ENCODE measurements around the gene WNT5A. TPM values are rescaled to one million over a fixed set of nuclear protein-coding genes. Genes with fewer than 3 reads are reported as not detected.

WNT5A gene
- total and polyA plus RNA-seq, 2 donors (not counting 3 experiments of a cell fraction or from before 2014, with no cell fraction given): 0.08 to 0.33 TPM

DNA sequence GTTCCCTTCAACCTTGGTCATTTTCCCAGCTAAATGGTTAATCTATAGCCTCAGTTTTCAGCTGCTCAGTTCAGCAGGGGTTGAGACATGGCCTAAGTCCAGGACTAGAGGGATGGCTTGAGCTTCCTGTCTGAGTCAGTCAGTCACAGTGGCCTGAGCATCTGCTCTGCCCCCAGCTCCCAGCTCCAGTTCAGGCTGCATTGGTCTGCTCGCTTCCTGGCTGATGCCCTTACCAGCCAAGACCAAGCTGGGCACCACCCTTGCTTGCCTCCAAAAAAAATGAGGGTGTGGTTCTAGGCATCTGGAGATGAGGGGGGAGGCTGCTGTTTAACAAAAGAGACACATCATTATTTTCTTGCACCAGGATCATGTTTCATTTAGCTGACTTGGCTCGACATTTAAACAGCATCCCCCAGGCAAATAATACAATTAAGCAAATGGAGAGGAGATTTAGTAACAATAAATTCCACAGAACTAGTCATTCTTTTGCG lies 70.7 kb downstream of the WNT5A start:
- no peaks in the 10 kb centered on the region for H3K27me3 ChIP-seq (ENCODE audit: control insufficient read depth in 2 of 2, insufficient read depth in 2 of 2, low read length in 2 of 2)
- intact Hi-C loops (cut with micrococcal nuclease) (no loop called here), dilution Hi-C loops (cut with MboI; ENCODE audit: extremely low pct_ligation_motif_present, low sequenced_read_pairs) (no loop called here)
- FAIRE-seq (no peak), DNase-seq (ENCODE audit: low read depth, low spot score) (no peak)
- no peaks in the 10 kb centered on the region for H3K79me2 ChIP-seq (ENCODE audit: control insufficient read depth, insufficient read depth, low read length)
- no peaks in the 10 kb centered on the region for H3K9me1 ChIP-seq (replicated peaks; ENCODE audit: control insufficient read depth, extremely low read depth, insufficient read depth, low read length)
- H3K36me3 ChIP-seq (ENCODE audit: control insufficient read depth in 2 of 2, extremely low read depth in 1 of 2, insufficient read depth in 2 of 2, low read length in 2 of 2): no peaks in the 10 kb centered on the region
- BruUV-seq (replicated peaks): no TSS peak
- no peak overlapping the region for H3K4me2 ChIP-seq (ENCODE audit: insufficient read depth, low read length)
- POLR2A ChIA-PET: no interaction called here
- no peaks in the 10 kb centered on the region for H4K20me1 ChIP-seq (replicated peaks; ENCODE audit: control insufficient read depth, extremely low read depth, insufficient read depth, low read length)
- H3K9ac ChIP-seq (replicated peaks; ENCODE audit: extremely low read depth, insufficient read depth, low read length): no peak overlapping the region
- CTCF ChIA-PET: no interaction called here
- H3K4me3 ChIP-seq (replicated peaks in 1 of 3; ENCODE audit: insufficient read depth in 1 of 3, low read depth in 1 of 3, low read length in 3 of 3): no peak overlapping the region
- no peaks in the 10 kb centered on the region for H3K4me1 ChIP-seq (ENCODE audit: control insufficient read depth, extremely low read depth, insufficient read depth, low read length)
- H3K27ac ChIP-seq (ENCODE audit: insufficient read depth, low read depth, low read length): no peak overlapping the region
- no peak overlapping the region for H2AFZ ChIP-seq (ENCODE audit: low read depth, low read length)
- no peaks in the 10 kb centered on the region for H3K9me3 ChIP-seq (replicated peaks; ENCODE audit: control insufficient read depth, insufficient read depth, low read length)
- TF ChIP-seq GATA2 (IDR thresholded peaks at IDR 0.05; ENCODE audit: insufficient read depth, insufficient read length, low read depth, low read length) (no peak), JUN (IDR thresholded peaks at IDR 0.05; ENCODE audit: borderline replicate concordance, insufficient read depth, insufficient read length, low read depth) (no peak), FOS (IDR thresholded peaks at IDR 0.05; ENCODE audit: borderline replicate concordance, insufficient read depth, low read length) (no peak), POLR2AphosphoS5 (IDR thresholded peaks at IDR 0.05; ENCODE audit: insufficient read depth, low read depth, low read length) (no peak), EZH2 (IDR thresholded peaks at IDR 0.05; ENCODE audit: borderline replicate concordance, low read depth, low read length, severe bottlenecking) (no peak), MYC (IDR thresholded peaks at IDR 0.05; ENCODE audit: low read depth, low read length) (no peak), POLR2A (IDR thresholded peaks at IDR 0.05; ENCODE audit: low read depth, low read length) (no peak)
- TF ChIP-seq, protein P1, sequence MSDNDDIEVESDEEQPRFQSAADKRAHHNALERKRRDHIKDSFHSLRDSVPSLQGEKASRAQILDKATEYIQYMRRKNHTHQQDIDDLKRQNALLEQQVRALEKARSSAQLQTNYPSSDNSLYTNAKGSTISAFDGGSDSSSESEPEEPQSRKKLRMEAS (IDR thresholded peaks at IDR 0.05; ENCODE audit: insufficient read depth, insufficient read length): no peak
- TF ChIP-seq, protein P2, sequence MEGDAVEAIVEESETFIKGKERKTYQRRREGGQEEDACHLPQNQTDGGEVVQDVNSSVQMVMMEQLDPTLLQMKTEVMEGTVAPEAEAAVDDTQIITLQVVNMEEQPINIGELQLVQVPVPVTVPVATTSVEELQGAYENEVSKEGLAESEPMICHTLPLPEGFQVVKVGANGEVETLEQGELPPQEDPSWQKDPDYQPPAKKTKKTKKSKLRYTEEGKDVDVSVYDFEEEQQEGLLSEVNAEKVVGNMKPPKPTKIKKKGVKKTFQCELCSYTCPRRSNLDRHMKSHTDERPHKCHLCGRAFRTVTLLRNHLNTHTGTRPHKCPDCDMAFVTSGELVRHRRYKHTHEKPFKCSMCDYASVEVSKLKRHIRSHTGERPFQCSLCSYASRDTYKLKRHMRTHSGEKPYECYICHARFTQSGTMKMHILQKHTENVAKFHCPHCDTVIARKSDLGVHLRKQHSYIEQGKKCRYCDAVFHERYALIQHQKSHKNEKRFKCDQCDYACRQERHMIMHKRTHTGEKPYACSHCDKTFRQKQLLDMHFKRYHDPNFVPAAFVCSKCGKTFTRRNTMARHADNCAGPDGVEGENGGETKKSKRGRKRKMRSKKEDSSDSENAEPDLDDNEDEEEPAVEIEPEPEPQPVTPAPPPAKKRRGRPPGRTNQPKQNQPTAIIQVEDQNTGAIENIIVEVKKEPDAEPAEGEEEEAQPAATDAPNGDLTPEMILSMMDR (IDR thresholded peaks at IDR 0.05; ENCODE audit: extremely low read depth in 1 of 2, insufficient read depth in 1 of 2, low read depth in 1 of 2, low read length in 2 of 2): no peak

Measured in endothelial cell of umbilical vein (primary cell).